ENCODE results near the gene POLA1.
A peak's percentile ranks its signal among the peaks of the same experiment; 100 is the strongest.

The POLA1 gene

DNA sequence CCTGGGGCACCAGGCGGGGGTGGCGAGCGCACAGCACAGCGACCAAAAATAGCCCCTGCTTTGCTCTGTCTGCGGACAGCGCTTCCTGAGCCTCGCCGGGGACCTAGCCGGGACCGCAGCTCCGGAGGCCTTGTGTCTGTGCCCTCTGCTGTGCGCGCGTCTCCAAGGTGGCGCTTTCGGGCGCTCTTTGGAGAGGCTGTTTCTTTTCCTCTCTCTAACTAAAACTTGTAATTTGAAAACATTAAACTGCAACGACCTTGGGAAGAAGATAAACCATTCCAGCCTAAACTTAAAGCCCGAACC lies 318.7 kb downstream of the POLA1 start:
- no peak for DNase-seq (ENCODE audit: low spot score)

GRCh38 chrX:25012793-25013631 lies 319.3 kb downstream of the POLA1 start:
- DNase-seq (ENCODE audit: low spot score), result no peak
- TF ChIP-seq, protein P1, sequence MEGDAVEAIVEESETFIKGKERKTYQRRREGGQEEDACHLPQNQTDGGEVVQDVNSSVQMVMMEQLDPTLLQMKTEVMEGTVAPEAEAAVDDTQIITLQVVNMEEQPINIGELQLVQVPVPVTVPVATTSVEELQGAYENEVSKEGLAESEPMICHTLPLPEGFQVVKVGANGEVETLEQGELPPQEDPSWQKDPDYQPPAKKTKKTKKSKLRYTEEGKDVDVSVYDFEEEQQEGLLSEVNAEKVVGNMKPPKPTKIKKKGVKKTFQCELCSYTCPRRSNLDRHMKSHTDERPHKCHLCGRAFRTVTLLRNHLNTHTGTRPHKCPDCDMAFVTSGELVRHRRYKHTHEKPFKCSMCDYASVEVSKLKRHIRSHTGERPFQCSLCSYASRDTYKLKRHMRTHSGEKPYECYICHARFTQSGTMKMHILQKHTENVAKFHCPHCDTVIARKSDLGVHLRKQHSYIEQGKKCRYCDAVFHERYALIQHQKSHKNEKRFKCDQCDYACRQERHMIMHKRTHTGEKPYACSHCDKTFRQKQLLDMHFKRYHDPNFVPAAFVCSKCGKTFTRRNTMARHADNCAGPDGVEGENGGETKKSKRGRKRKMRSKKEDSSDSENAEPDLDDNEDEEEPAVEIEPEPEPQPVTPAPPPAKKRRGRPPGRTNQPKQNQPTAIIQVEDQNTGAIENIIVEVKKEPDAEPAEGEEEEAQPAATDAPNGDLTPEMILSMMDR (IDR thresholded peaks at IDR 0.05; ENCODE audit: extremely low read depth, missing control alignments), result no peak

More for the DNA sequence above, 318.7 kb downstream of the POLA1 start:
- TF ChIP-seq, protein P1 (IDR thresholded peaks at IDR 0.05; ENCODE audit: extremely low read depth, missing control alignments), result no peak

- DNase-seq (ENCODE audit: low spot score), result no peak
These were observed 320.1 kb downstream of the POLA1 start for GRCh38 chrX:25013632-25014365.

GRCh38 chrX:25014366-25014838 lies 320.7 kb downstream of the POLA1 start:
- TF ChIP-seq, protein P1 (IDR thresholded peaks at IDR 0.05; ENCODE audit: extremely low read depth, missing control alignments), result no peak
- DNase-seq (ENCODE audit: low spot score), result no peak

More at GRCh38 chrX:25013632-25014365, 320.1 kb downstream of the POLA1 start:
- TF ChIP-seq, protein P1 (IDR thresholded peaks at IDR 0.05; ENCODE audit: extremely low read depth, missing control alignments), result no peak

DNA sequence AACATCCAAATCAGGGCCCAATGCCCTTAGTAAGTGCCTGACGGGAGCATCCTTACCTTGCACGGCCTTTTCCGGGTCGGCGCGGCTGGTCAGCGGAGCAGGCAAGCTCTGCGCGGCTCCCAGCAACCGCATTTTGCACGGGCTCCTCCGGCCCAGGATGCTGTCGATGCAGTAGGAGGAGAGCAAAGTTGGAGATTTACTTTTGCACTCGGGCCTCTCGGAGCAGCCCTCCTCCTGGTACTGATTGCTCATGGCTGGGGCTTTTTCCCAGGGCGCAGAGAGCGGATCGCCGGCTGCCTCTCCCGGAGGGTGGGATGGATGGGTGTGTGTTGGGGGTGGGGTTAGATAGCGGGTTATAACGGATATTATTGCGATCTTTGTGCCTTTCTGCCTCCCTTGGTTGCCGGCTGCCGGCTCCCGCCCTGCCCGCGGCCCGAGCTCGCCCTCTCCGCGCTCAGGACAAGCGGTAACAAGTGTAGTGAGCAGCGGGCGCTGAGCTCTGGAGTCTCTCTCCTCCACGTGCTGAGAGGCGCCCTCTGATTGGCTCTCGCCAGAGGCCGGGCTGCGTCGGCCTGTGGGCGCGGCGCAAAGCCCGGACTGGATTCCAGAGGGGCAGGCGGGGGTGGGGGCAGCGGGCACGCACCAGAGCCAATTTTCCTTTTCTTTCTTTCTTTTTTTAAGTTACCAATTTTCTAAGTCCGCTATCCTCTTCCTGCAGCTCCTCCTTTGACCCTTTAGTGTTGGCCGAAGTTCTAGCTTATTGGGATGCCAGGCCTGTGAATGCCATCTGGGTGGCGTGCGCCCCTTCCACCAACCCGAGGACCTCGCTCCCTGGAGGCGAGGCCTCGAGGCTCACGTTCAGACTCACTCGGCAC lies 322.0 kb downstream of the POLA1 start, which contains the start of gene ARX:
TSS of gene ARX (minus strand) at position 480 of the 875 bp plus-strand sequence. CDS start at position 252, 228 bp downstream.
- peak; percentile 82 for DNase-seq (ENCODE audit: low spot score)
- TF ChIP-seq, protein P1 (IDR thresholded peaks at IDR 0.05; ENCODE audit: extremely low read depth, missing control alignments), result no peak

- no peak for DNase-seq (ENCODE audit: low spot score)
- TF ChIP-seq, protein P1 (IDR thresholded peaks at IDR 0.05; ENCODE audit: extremely low read depth, missing control alignments), result no peak
These were observed 322.6 kb downstream of the POLA1 start for GRCh38 chrX:25016361-25016671.

Data from GM20000 (cell line).